Neural cell (in vitro differentiated cells): Measurements from ENCODE around the gene CPNE2. TPM values are rescaled to one million over a fixed set of nuclear protein-coding genes. Genes with fewer than 3 reads are reported as not detected.

Experiments
- H2AFZ ChIP-seq: fragments of 200-600, 300-800 bp; sonication (generic), shearing (Covaris generic); 2 replicates; pipeline ENCODE4 v1.6.0; 2014; ENCODE audit warnings: low read depth, mild to moderate bottlenecking, antibody characterized with exemption, low read length, moderate library complexity
- H3F3A ChIP-seq: fragments of 200-600 bp; shearing (Covaris generic); 2 replicates; pipeline ENCODE4 v1.6.1; 2016; ENCODE audit warnings: mild to moderate bottlenecking, moderate library complexity, mixed read lengths, antibody characterized with exemption, low read length; ENCODE audit not compliant: insufficient read depth, poor library complexity, severe bottlenecking
- H3K27ac ChIP-seq: fragments of 200-600, 300-800 bp; sonication (generic), shearing (Covaris generic); 2 replicates; pipeline ENCODE4 v1.5.1; 2014; ENCODE audit warnings: mild to moderate bottlenecking, low read length, moderate library complexity
- H3K27me3 ChIP-seq: fragments of 300-800, 200-600 bp; sonication (generic), shearing (Covaris generic); 2 replicates; pipeline ENCODE4 v1.6.0; 2014; ENCODE audit warnings: mild to moderate bottlenecking, low read depth, low read length, moderate library complexity; ENCODE audit not compliant: insufficient read depth
- H3K36me3 ChIP-seq: fragments of 300-800, 200-600 bp; sonication (generic), shearing (Covaris generic); 2 replicates; pipeline ENCODE4 v1.5.1; 2014; ENCODE audit warnings: mild to moderate bottlenecking, antibody characterized with exemption, low read length, moderate library complexity; ENCODE audit not compliant: insufficient read depth
- H3K4me2 ChIP-seq: fragments of 300-800, 200-600 bp; sonication (generic), shearing (Covaris generic); 2 replicates; pipeline ENCODE4 v1.6.0; 2014; ENCODE audit warnings: mild to moderate bottlenecking, low read length
- H3K4me3 ChIP-seq: fragments of 300-800, 200-600 bp; sonication (generic), shearing (Covaris generic); 2 replicates; pipeline ENCODE4 v1.5.1; 2014; ENCODE audit warnings: mild to moderate bottlenecking, low read length, moderate library complexity
- H3K79me2 ChIP-seq: fragments of 200-600 bp; shearing (Covaris generic); replicated peaks from 2 replicates; pipeline ENCODE4 v1.6.0; 2014; ENCODE audit warnings: mild to moderate bottlenecking, low read length, moderate library complexity; ENCODE audit not compliant: insufficient read depth
- H3K9ac ChIP-seq: fragments of 300-800, 200-600 bp; sonication (generic), shearing (Covaris generic); 2 replicates; pipeline ENCODE4 v1.6.1; 2016; ENCODE audit warnings: mild to moderate bottlenecking, low read length, mixed read lengths
- H3K9me2 ChIP-seq: fragments of 200-600 bp; shearing (Covaris generic); 2 replicates; pipeline ENCODE4 v1.6.1; 2016; ENCODE audit warnings: mild to moderate bottlenecking, low read length, mixed read lengths; ENCODE audit not compliant: insufficient read depth
- H3K9me3 ChIP-seq: fragments of 200-600, 300-800 bp; sonication (generic), shearing (Covaris generic); 2 replicates; pipeline ENCODE4 v1.6.1; 2016; ENCODE audit warnings: mild to moderate bottlenecking, mixed run types, low read length, moderate library complexity, mixed read lengths
- H4K20me1 ChIP-seq: fragments of 200-600 bp; shearing (Covaris generic); 2 replicates; pipeline ENCODE4 v1.6.1; 2016; ENCODE audit warnings: mild to moderate bottlenecking, mixed run types; ENCODE audit not compliant: insufficient read depth
- EP300 ChIP-seq: fragments of 450-650 bp; conservative IDR thresholded peaks from 2 replicates; pipeline ENCODE4 v1.6.1; 2014; ENCODE audit warnings: antibody characterized with exemption, mild to moderate bottlenecking, moderate library complexity; ENCODE audit not compliant: poor library complexity, severe bottlenecking
- EZH2 ChIP-seq: fragments of 200-600, 300-800 bp; shearing (Covaris generic), sonication (generic); IDR thresholded peaks from 2 replicates; pipeline ENCODE4 v1.6.1; 2014; ENCODE audit warnings: antibody characterized with exemption, low read length, borderline replicate concordance, mild to moderate bottlenecking; ENCODE audit not compliant: insufficient read depth, poor library complexity, severe bottlenecking
- MXI1 ChIP-seq: fragments of 450-650 bp; conservative IDR thresholded peaks from 2 replicates; pipeline ENCODE4 v1.6.1; 2014; ENCODE audit warnings: antibody characterized with exemption, mild to moderate bottlenecking; ENCODE audit not compliant: poor library complexity, severe bottlenecking
- POLR2AphosphoS5 ChIP-seq: IDR thresholded peaks from 2 replicates; pipeline ENCODE4 v1.6.1; 2012
- RAD21 ChIP-seq: fragments of 450-650 bp; conservative IDR thresholded peaks from 2 replicates; pipeline ENCODE4 v1.6.1; 2014; ENCODE audit warnings: antibody characterized with exemption, mild to moderate bottlenecking, moderate library complexity
- SMC3 ChIP-seq: fragments of 450-650 bp; conservative IDR thresholded peaks from 2 replicates; pipeline ENCODE4 v1.6.1; 2014; ENCODE audit warnings: antibody characterized with exemption, mild to moderate bottlenecking, moderate library complexity; ENCODE audit not compliant: poor library complexity
- TAF1 ChIP-seq: IDR thresholded peaks from 2 replicates; pipeline ENCODE4 v1.6.1; 2012; ENCODE audit warnings: low read depth
- polyA plus RNA-seq: library from polyadenylated mRNA; depleted of rRNA; stranded (reverse); fragments of >200 nt; gene quantifications from 2 replicates; pipeline ENCODE4 v1.2.3, GENCODE V29; 2014
- TF ChIP-seq, protein P1 (sequence below): fragments of 450-650 bp; IDR thresholded peaks from 2 replicates; pipeline ENCODE4 v1.5.1; 2014; ENCODE audit warnings: antibody characterized with exemption, mild to moderate bottlenecking, moderate library complexity; ENCODE audit not compliant: poor library complexity, severe bottlenecking
- TF ChIP-seq, protein P2 (sequence below): IDR thresholded peaks from 2 replicates; pipeline ENCODE4 v1.6.1; 2012; ENCODE audit warnings: borderline replicate concordance

Gene CPNE2
- polyA plus RNA-seq, 1 donor from 2014 or later = 18.6 TPM

DNA sequence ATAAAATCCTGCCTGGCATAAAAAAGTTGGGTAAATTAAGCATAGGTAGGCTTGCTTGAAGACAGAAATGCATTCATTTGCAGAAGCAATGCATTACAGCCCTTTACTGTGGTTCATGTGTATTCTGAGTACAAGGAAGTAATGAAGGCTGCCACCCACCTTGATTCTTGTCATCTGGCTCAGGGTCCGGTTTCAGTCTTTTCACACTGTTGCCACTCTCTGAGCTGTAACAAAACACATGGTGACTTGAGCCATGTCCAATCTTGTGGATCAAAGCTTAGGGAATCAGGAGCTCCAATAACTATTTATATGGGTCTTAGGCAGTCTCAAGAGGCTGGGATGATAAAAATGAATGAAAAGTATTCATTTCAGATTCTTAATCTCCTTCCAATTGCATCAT, 71.5 kb downstream of the CPNE2 start:
- Histone ChIP-seq H3K79me2 (no peaks in the 10 kb centered on the region), H3K27ac (no peak overlapping the region), H3K36me3 (peaks cover 7% of the 10 kb centered on the region), H3K4me3 (no peak overlapping the region), H4K20me1 (no peaks in the 10 kb centered on the region), H3K9me2 (no peaks in the 10 kb centered on the region), H2AFZ (no peak overlapping the region), H3K4me2 (no peak overlapping the region), H3K9me3 (no peaks in the 10 kb centered on the region), H3F3A (no peaks in the 10 kb centered on the region), H3K9ac (no peak overlapping the region), H3K27me3 (no peaks in the 10 kb centered on the region)
- TF ChIP-seq, protein P1, sequence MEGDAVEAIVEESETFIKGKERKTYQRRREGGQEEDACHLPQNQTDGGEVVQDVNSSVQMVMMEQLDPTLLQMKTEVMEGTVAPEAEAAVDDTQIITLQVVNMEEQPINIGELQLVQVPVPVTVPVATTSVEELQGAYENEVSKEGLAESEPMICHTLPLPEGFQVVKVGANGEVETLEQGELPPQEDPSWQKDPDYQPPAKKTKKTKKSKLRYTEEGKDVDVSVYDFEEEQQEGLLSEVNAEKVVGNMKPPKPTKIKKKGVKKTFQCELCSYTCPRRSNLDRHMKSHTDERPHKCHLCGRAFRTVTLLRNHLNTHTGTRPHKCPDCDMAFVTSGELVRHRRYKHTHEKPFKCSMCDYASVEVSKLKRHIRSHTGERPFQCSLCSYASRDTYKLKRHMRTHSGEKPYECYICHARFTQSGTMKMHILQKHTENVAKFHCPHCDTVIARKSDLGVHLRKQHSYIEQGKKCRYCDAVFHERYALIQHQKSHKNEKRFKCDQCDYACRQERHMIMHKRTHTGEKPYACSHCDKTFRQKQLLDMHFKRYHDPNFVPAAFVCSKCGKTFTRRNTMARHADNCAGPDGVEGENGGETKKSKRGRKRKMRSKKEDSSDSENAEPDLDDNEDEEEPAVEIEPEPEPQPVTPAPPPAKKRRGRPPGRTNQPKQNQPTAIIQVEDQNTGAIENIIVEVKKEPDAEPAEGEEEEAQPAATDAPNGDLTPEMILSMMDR = no peak

DNA sequence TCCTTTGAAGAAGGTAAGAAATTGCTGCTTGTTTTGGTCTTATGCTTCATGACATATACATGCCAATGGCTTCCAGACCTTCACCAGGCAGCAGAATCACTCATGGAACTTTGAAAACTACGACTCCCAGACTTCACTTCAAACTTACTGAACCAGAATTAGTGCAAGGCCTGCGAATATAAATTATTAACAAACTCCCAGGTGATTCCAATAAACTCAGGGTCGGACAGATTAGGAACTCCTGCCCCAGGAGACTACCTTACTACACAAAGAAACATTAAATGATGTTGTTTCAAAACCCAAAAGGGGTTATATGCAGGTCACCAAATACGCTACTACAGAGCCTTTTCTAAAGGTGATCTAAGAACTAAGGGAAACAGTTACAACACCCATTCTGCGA, 73.1 kb downstream of the CPNE2 start:
- Histone ChIP-seq H3K9me2 (no peaks in the 10 kb centered on the region), H4K20me1 (no peaks in the 10 kb centered on the region), H3K27ac (no peak overlapping the region), H3K9me3 (no peaks in the 10 kb centered on the region), H3K79me2 (no peaks in the 10 kb centered on the region), H3K27me3 (no peaks in the 10 kb centered on the region), H3K4me3 (no peak overlapping the region), H3F3A (peaks cover 5% of the 10 kb centered on the region), H2AFZ (no peak overlapping the region), H3K9ac (no peak overlapping the region), H3K36me3 (peaks cover 7% of the 10 kb centered on the region), H3K4me2 (no peak overlapping the region)
- TF ChIP-seq RAD21 (no peak), EZH2 (no peak), POLR2AphosphoS5 (no peak), EP300 (no peak), SMC3 (no peak), MXI1 (no peak), TAF1 (no peak)
- TF ChIP-seq, protein P2, sequence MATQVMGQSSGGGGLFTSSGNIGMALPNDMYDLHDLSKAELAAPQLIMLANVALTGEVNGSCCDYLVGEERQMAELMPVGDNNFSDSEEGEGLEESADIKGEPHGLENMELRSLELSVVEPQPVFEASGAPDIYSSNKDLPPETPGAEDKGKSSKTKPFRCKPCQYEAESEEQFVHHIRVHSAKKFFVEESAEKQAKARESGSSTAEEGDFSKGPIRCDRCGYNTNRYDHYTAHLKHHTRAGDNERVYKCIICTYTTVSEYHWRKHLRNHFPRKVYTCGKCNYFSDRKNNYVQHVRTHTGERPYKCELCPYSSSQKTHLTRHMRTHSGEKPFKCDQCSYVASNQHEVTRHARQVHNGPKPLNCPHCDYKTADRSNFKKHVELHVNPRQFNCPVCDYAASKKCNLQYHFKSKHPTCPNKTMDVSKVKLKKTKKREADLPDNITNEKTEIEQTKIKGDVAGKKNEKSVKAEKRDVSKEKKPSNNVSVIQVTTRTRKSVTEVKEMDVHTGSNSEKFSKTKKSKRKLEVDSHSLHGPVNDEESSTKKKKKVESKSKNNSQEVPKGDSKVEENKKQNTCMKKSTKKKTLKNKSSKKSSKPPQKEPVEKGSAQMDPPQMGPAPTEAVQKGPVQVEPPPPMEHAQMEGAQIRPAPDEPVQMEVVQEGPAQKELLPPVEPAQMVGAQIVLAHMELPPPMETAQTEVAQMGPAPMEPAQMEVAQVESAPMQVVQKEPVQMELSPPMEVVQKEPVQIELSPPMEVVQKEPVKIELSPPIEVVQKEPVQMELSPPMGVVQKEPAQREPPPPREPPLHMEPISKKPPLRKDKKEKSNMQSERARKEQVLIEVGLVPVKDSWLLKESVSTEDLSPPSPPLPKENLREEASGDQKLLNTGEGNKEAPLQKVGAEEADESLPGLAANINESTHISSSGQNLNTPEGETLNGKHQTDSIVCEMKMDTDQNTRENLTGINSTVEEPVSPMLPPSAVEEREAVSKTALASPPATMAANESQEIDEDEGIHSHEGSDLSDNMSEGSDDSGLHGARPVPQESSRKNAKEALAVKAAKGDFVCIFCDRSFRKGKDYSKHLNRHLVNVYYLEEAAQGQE = no peak
- TF ChIP-seq, protein P1 = no peak
